Measurements from ENCODE around the gene SLC44A5. TPM values are rescaled to one million over a fixed set of nuclear protein-coding genes. Genes with fewer than 3 reads are reported as not detected.

SLC44A5 gene
- polyA plus RNA-seq, 3 donors: not detected

- Histone ChIP-seq H3K36me3 (replicated peaks in 1 of 2; ENCODE audit: control insufficient read depth in 1 of 2, insufficient read depth in 2 of 2, low read length in 2 of 2) (no peaks in the 10 kb centered on the region), H3K79me2 (ENCODE audit: insufficient read depth, low read length) (no peaks in the 10 kb centered on the region), H3K9ac (ENCODE audit: insufficient read depth, low read length, poor library complexity, severe bottlenecking) (no peak overlapping the region), H3K27ac (ENCODE audit: low read depth in 1 of 2, low read length in 2 of 2) (no peak overlapping the region), H4K20me1 (ENCODE audit: insufficient read depth, low read length) (no peaks in the 10 kb centered on the region), H3K27me3 (ENCODE audit: control insufficient read depth in 2 of 2, insufficient read depth in 2 of 2, low read length in 2 of 2) (no peaks in the 10 kb centered on the region), H3K9me3 (replicated peaks in 1 of 2; ENCODE audit: control insufficient read depth in 1 of 2, insufficient read depth in 1 of 2, low read length in 2 of 2) (no peaks in the 10 kb centered on the region), H3K4me2 (replicated peaks; ENCODE audit: extremely low read depth, low read length, poor library complexity, severe bottlenecking) (no peak overlapping the region), H3K4me3 (replicated peaks in 1 of 3; ENCODE audit: low read depth in 2 of 3, low read length in 3 of 3) (no peak overlapping the region), H3K4me1 (ENCODE audit: control insufficient read depth in 1 of 2, insufficient read depth in 2 of 2, low read length in 2 of 2) (no peaks in the 10 kb centered on the region), H2AFZ (ENCODE audit: insufficient read depth, low read depth, low read length, poor library complexity, severe bottlenecking) (no peak overlapping the region)
- H3K9me3 Mint-ChIP-seq: peaks cover 0 to 1% (median 0%) of the 10 kb centered on the region in 7 donors
- no peaks in the 10 kb centered on the region for H3K36me3 Mint-ChIP-seq
- peaks cover 0 to 7% (median 2%) of the 10 kb centered on the region in 3 donors for H3K27me3 Mint-ChIP-seq (ENCODE audit: low read depth in 3 of 3)
- no peak overlapping the region for H3K4me3 Mint-ChIP-seq
- H3K27ac Mint-ChIP-seq: no peak overlapping the region
- WGBS (ENCODE audit: insufficient coverage): 2% methylated on average over 6 of the region's 11 CpGs
- intact Hi-C loops (cut with micrococcal nuclease): no loop called here
- peak; percentile 40 for TF ChIP-seq CTCF (IDR thresholded peaks at IDR 0.05)
- no peak for DNase-seq
- H3K4me1 Mint-ChIP-seq: peaks cover 2% of the 10 kb centered on the region
These were observed 377.5 kb downstream of the SLC44A5 start for GRCh38 chr1:75233302-75233929.

- H3K79me2 ChIP-seq (ENCODE audit: insufficient read depth, low read length): no peaks in the 10 kb centered on the region
- no peaks in the 10 kb centered on the region for H3K27me3 ChIP-seq (ENCODE audit: control insufficient read depth in 2 of 2, insufficient read depth in 2 of 2, low read length in 2 of 2)
- H3K4me1 Mint-ChIP-seq: no peaks in the 10 kb centered on the region
- no peaks in the 10 kb centered on the region for H3K36me3 ChIP-seq (replicated peaks in 1 of 2; ENCODE audit: control insufficient read depth in 1 of 2, insufficient read depth in 2 of 2, low read length in 2 of 2)
- H4K20me1 ChIP-seq (ENCODE audit: insufficient read depth, low read length): no peaks in the 10 kb centered on the region
- no peaks in the 10 kb centered on the region for H3K9me3 ChIP-seq (replicated peaks in 1 of 2; ENCODE audit: control insufficient read depth in 1 of 2, insufficient read depth in 1 of 2, low read length in 2 of 2)
- H3K4me3 Mint-ChIP-seq: no peak overlapping the region
- intact Hi-C loops (cut with micrococcal nuclease): no loop called here
- peaks cover 2 to 6% (median 2%) of the 10 kb centered on the region in 3 donors for H3K27me3 Mint-ChIP-seq (ENCODE audit: low read depth in 3 of 3)
- no peak for DNase-seq
- no peak for TF ChIP-seq CTCF (IDR thresholded peaks at IDR 0.05)
- no CpG with 5 or more reads among the region's 3 CpGs for WGBS (ENCODE audit: insufficient coverage)
- no peak overlapping the region for H3K27ac Mint-ChIP-seq
- H3K4me2 ChIP-seq (replicated peaks; ENCODE audit: extremely low read depth, low read length, poor library complexity, severe bottlenecking): no peak overlapping the region
- H3K36me3 Mint-ChIP-seq: no peaks in the 10 kb centered on the region
- peaks cover 0 to 2% (median 0%) of the 10 kb centered on the region in 7 donors for H3K9me3 Mint-ChIP-seq
- H3K4me1 ChIP-seq (ENCODE audit: control insufficient read depth in 1 of 2, insufficient read depth in 2 of 2, low read length in 2 of 2): no peaks in the 10 kb centered on the region
- H2AFZ ChIP-seq (ENCODE audit: insufficient read depth, low read depth, low read length, poor library complexity, severe bottlenecking): no peak overlapping the region
- H3K27ac ChIP-seq (ENCODE audit: low read depth in 1 of 2, low read length in 2 of 2): no peak overlapping the region
- no peak overlapping the region for H3K9ac ChIP-seq (ENCODE audit: insufficient read depth, low read length, poor library complexity, severe bottlenecking)
- no peak overlapping the region for H3K4me3 ChIP-seq (replicated peaks in 1 of 3; ENCODE audit: low read depth in 2 of 3, low read length in 3 of 3)
These were observed 390.8 kb downstream of the SLC44A5 start for GRCh38 chr1:75220072-75220471.
